NCI-H2196 treated with DMSO at 0.1 percent for 48 hours (cell line): ENCODE measurements around the gene PFN4.
A peak's percentile ranks its signal among the peaks of the same experiment; 100 is the strongest.

ENCODE experiments used
- DNase-seq: peaks from one replicate; lab custom pipeline; 2025; ENCODE audit not compliant: unreplicated experiment; lab: John Stamatoyannopoulos, UW

PFN4 gene

GRCh38 chr2:24080701-24081100 lies 42.4 kb downstream of the PFN4 start:
- peak; percentile 25 for DNase-seq

DNA sequence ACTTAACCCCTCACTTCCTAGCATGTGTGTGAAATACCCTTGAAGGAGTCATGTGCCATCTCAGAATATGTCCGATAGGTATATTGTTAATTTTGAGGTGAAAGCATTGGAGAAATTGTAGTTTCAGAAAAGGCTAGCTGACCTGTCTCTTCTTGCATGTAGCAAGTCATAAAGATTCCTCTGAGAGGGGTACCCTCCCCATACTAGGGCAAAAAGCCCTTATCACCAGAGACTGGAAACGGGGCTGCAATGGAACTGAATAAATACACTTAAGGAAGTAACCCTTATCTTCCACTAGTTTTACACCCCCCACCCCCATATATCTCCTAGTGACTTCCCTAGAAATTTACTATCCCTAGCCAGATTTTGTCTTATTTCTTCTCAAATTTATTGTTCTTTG lies 45.3 kb downstream of the PFN4 start:
- DNase-seq: no peak

DNA sequence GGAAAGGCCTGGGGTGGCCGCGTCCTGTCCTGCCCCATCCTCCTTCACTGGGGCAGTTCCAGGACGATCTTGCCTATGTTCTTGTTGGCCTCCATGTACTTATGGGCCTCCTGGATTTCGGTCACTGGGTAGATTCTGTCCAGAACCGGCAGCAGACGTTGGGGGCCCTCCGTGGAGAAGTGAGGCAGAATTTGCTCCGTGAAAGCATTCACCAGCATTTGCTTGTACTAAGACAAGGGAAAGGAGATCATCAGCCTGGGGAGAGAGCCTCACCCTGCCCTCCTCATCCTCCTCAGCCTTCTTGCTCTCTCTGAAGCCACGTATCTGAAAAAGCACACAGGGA lies 45.6 kb downstream of the PFN4 start:
- DNase-seq: no peak

GRCh38 chr2:24076849-24077534 lies 46.1 kb downstream of the PFN4 start:
- no peak for DNase-seq

DNA sequence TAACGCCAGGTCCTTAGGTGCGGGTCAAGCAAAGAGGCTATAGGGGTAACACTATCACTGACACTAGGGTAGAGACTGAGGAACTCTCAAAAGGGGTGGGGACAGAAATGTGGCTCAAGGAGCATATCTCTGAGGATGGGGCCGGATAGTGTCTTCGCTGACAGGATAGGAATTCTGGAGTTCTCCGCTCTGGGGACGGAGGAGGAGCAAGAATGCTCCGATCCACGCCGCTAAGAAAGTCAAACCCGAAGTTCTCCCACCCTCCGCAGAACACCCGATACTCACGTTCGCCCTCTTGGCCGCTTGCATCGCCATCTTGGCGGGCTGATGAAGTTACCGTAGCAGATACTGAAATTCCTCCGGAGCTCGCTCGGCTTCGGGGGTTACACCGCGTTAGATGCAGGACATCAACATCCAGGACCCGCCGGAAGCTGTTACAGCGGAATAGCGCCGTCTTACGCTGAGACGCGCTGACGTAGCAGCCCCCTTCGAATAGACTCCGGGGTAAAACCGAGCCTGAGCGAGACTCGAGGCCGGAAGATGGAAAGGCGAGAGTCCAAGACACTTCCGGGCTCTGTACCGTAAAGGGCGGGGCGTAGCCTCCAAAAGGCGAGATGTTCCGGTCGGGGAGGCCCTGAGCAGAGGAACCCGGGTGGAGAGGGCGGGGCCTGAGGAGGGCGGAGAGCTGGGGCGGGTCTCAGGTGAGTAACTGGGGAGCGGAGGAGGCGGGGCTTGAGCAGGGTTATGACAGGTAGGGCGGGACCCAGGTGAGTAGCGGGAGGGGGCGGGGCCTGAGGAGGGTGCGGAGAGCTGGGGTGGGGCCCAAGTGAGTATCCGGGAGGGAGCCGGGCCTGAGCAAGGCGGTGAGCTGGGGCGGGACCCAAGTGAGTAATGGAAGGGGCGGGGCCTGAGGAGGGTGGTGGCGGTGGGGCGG lies 47.0 kb downstream of the PFN4 start, which contains the start of gene SF3B6:
SF3B6 (minus strand) TSS at position 412 of the 934 bp plus-strand sequence; CDS start at position 315, 97 bp downstream.
- peak; percentile 99 for DNase-seq

GRCh38 chr2:24075259-24075658 lies 47.9 kb downstream of the PFN4 start:
- DNase-seq: no peak

DNA sequence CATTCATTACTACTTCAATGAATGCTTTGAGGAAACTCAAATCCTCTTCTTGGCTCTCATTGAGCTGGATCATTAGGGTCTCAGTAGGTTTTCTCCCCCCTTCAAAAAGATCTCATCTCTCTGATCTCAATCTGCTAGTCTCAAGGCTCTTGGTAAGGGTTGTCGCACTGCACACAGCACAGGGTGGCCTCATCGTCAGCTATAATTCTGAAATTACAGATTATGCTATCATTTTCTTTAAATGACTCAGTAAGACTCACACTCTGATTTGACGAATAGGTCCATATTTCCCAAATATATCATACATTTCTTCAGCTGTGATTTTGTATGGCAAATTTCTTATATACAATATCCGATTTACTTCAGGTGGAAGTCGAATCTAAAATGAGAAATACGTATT lies 49.3 kb downstream of the PFN4 start:
- no peak for DNase-seq

- DNase-seq: no peak
Observed at GRCh38 chr2:24072259-24072658, 50.9 kb downstream of the PFN4 start.

DNA sequence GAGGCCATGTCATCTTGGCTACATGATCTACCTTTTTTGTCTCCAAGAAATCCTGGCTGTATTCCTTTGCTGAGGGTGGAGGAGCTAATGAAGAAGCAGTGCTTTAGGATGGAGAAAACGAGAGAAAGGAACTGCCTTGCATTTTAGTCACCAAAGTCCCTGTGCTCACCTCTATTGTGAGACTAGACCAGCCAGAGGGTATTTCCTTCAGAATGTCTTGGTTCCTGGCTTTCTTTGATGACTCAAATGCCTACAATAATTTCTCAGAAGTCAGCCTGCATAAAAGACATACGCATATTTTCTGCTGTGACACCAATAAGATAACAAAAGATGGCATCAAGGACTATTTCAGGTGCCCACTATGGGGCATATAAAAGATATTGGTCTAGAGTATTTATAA lies 57.8 kb downstream of the PFN4 start:
- DNase-seq: no peak
